Ectodermal cell (in vitro differentiated cells): ENCODE results near the gene MYO15B.

Experiments used
- H3K27ac ChIP-seq: 2 replicates; pipeline ENCODE4 v1.7.0; 2013; ENCODE audit warnings: mild to moderate bottlenecking, low read depth, low read length; ENCODE audit not compliant: insufficient read depth, poor library complexity, severe bottlenecking
- H3K27me3 ChIP-seq: 2 replicates; pipeline ENCODE4 v1.7.0; 2013; ENCODE audit warnings: mild to moderate bottlenecking, low read length; ENCODE audit not compliant: insufficient read depth, control insufficient read depth, poor library complexity, severe bottlenecking
- H3K36me3 ChIP-seq: one replicate; pipeline ENCODE4 v1.7.0; 2013; ENCODE audit warnings: low read length; ENCODE audit not compliant: control insufficient read depth, insufficient read depth
- H3K4me1 ChIP-seq: one replicate; pipeline ENCODE4 v1.7.0; 2013; ENCODE audit warnings: low read length; ENCODE audit not compliant: control insufficient read depth, insufficient read depth
- H3K4me3 ChIP-seq: 2 replicates; pipeline ENCODE4 v1.7.0; 2013; ENCODE audit warnings: low read depth, low read length, control low read depth; ENCODE audit not compliant: insufficient read depth
- H3K9me3 ChIP-seq: 2 replicates; pipeline ENCODE4 v1.7.0; 2013; ENCODE audit warnings: mild to moderate bottlenecking, low read length, moderate library complexity; ENCODE audit not compliant: control insufficient read depth
- WGBS, 2 experiments: methylation state at CpG; one replicate each; pipeline ENCODE4 v1.1.7; 2013; ENCODE audit warnings: missing lambda C conversion rate in 2 of 2; 5-methylcytosine and 5-hydroxymethylcytosine counted together

MYO15B gene

DNA sequence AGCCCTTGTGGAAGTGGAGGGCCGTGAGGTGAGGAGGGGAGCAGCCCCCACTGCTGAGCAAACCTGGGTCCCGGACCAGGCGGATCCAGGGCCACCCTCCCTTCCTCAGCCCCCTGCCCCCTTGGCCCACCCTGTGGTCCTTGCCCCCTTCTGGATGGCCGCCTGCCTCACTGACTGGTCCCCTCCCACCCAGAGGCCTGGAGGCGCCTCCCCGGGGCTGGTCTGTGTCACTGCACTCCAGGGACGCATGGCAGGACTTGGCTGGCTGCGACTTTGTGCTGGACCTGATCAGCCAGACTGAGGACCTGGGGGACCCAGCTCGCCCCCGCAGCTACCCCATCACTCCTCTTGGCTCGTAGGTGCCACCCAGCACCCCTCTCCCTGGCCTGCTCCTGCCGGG, 26.4 kb downstream of the MYO15B start:
- no peaks in the 10 kb centered on the region for H3K27me3 ChIP-seq

DNA sequence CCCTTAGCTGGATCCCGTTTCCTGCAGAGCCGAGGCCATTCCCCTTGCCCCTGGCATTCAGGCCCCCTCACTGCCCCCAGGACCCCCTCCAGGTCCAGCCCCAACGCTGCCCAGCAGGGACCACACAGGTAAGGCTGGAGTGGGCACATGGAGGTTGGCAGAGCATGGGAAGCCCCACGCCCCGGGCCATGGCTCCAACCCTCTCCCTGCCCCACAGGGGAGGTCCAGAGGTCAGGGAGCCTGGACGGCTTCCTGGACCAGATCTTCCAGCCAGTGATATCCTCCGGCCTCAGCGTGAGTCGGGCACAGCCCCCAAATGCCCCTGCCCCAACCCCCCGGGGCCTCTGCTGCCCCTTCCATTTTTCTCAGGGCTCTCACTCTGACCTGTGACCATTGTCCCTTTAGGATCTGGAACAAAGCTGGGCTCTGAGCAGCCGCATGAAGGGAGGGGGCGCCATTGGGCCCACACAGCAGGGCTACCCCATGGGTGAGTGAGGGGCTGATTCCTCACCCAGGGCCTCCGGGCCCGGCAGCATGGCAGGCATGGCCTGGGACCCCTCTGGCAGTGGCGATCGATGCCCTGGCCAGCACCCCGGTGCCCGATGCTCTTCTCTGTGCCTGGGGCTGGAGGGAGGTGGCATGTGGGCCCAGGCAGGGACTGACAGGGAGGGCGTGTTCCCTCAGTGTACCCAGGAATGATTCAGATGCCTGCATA, 27.1 kb downstream of the MYO15B start:
- no peaks in the 10 kb centered on the region for H3K36me3 ChIP-seq
- H3K4me1 ChIP-seq, result peaks cover 13% of the 10 kb centered on the region
- H3K27me3 ChIP-seq, result no peaks in the 10 kb centered on the region
- H3K9me3 ChIP-seq, result no peaks in the 10 kb centered on the region
- H3K27ac ChIP-seq, result no peak overlapping the region
- WGBS, 2 experiments, result 84% methylated on average over 19 of the region's 19 CpGs
- no peak overlapping the region for H3K4me3 ChIP-seq

More for the DNA sequence above, 26.4 kb downstream of the MYO15B start:
- WGBS, 2 experiments, result 85 to 87% methylated on average over 12 of the region's 12 CpGs
- no peak overlapping the region for H3K27ac ChIP-seq
- H3K9me3 ChIP-seq, result no peaks in the 10 kb centered on the region
- no peak overlapping the region for H3K4me3 ChIP-seq
- no peaks in the 10 kb centered on the region for H3K36me3 ChIP-seq
- H3K4me1 ChIP-seq, result peaks cover 13% of the 10 kb centered on the region

DNA sequence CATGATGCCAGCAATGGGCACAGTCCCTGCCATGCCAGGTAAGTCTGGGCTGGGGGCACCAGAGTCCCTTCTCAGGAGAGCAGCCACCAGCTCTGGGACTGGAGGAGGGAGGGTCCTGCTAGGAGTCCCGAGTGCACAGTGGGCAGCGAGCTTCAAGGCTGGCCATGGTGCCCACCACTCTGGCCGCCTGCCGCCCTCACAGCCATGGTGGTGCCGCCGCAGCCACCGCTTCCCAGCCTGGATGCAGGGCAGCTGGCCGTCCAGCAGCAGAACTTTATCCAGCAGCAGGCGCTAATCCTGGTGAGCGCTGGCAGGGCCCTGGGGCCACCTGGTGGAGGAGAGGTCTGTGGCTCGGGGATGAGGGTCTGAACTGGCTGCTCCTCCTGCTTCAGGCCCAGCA, 27.7 kb downstream of the MYO15B start:
- Histone ChIP-seq H3K4me1 (peaks cover 13% of the 10 kb centered on the region), H3K27ac (no peak overlapping the region), H3K4me3 (no peak overlapping the region), H3K36me3 (no peaks in the 10 kb centered on the region), H3K9me3 (no peaks in the 10 kb centered on the region), H3K27me3 (no peaks in the 10 kb centered on the region)
- 86% methylated on average over 11 of the region's 11 CpGs for WGBS, 2 experiments

DNA sequence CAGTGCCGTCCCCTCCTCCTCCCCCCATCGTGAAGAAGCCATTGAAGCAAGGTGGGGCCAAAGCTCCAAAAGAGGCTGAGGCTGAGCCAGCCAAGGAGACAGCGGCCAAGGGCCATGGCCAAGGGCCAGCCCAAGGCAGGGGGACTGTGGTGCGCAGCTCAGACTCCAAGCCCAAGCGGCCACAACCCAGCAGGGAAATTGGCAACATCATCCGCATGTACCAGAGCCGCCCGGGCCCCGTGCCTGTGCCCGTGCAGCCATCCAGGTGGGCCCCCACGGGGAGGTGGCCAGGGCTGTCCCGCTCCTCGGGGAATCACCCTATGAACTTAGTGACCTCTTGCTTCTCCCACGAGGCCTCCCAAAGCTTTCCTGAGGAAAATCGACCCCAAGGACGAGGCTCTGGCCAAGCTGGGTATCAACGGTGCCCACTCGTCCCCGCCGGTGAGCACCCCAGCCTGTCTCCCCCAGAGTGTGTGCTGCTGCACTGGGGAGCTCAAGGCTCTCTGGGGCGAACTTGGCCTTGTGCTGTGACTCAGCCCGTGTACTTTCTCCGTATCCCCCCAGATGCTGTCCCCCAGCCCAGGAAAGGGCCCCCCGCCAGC, 29.0 kb downstream of the MYO15B start:
- Histone ChIP-seq H3K4me1 (peaks cover 13% of the 10 kb centered on the region), H3K4me3 (no peak overlapping the region), H3K27ac (no peak overlapping the region), H3K9me3 (no peaks in the 10 kb centered on the region), H3K36me3 (no peaks in the 10 kb centered on the region), H3K27me3 (no peaks in the 10 kb centered on the region)
- 94 to 95% methylated on average over 24 of the region's 24 CpGs for WGBS, 2 experiments

DNA sequence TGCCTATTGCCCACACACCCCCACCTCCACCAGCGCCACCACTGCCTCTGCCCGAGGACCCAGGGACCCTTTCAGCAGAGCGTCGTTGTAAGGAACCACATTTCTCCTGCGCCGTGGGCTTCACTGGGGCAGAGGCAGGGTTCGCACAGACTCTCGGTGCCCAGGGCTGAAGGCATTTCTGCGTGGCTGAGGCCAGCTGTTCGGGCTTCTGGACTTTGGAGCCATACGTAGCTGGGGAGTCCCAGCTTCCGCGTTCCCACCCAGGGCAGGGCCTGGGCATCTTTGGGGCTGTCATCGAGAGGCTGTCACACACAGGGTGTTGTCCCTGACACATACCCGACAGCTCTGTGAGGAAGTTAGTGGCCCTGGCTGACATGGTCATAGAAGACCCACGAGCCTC, 29.6 kb downstream of the MYO15B start:
- no peaks in the 10 kb centered on the region for H3K27me3 ChIP-seq
- H3K9me3 ChIP-seq, result no peaks in the 10 kb centered on the region
- no peak overlapping the region for H3K27ac ChIP-seq
- peaks cover 13% of the 10 kb centered on the region for H3K4me1 ChIP-seq
- H3K4me3 ChIP-seq, result no peak overlapping the region
- H3K36me3 ChIP-seq, result no peaks in the 10 kb centered on the region
- WGBS, 2 experiments, result 93% methylated on average over 16 of the region's 16 CpGs

DNA sequence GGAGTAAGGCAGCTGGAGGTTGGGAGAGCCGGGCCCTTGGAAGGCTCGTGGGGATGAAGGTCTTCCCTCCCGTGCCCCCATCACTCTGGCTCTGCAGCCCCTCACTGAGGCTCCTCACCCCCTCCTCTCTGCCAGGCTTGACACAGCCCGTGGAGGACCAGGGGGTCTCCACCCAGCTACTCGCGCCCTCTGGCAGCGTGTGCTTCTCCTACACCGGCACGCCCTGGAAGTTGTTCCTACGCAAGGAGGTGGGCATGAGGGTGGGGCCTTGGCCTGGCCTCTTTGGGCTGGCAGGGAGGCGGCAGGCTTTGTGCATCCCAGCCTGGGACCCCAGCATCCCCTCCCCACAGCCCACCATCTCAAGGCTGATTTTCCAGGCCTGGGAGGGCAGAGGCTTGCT, 30.1 kb downstream of the MYO15B start:
- 89 to 90% methylated on average over 11 of the region's 11 CpGs for WGBS, 2 experiments
- Histone ChIP-seq H3K9me3 (no peaks in the 10 kb centered on the region), H3K36me3 (no peaks in the 10 kb centered on the region), H3K4me3 (no peak overlapping the region), H3K4me1 (peaks cover 13% of the 10 kb centered on the region), H3K27ac (no peak overlapping the region), H3K27me3 (no peaks in the 10 kb centered on the region)

DNA sequence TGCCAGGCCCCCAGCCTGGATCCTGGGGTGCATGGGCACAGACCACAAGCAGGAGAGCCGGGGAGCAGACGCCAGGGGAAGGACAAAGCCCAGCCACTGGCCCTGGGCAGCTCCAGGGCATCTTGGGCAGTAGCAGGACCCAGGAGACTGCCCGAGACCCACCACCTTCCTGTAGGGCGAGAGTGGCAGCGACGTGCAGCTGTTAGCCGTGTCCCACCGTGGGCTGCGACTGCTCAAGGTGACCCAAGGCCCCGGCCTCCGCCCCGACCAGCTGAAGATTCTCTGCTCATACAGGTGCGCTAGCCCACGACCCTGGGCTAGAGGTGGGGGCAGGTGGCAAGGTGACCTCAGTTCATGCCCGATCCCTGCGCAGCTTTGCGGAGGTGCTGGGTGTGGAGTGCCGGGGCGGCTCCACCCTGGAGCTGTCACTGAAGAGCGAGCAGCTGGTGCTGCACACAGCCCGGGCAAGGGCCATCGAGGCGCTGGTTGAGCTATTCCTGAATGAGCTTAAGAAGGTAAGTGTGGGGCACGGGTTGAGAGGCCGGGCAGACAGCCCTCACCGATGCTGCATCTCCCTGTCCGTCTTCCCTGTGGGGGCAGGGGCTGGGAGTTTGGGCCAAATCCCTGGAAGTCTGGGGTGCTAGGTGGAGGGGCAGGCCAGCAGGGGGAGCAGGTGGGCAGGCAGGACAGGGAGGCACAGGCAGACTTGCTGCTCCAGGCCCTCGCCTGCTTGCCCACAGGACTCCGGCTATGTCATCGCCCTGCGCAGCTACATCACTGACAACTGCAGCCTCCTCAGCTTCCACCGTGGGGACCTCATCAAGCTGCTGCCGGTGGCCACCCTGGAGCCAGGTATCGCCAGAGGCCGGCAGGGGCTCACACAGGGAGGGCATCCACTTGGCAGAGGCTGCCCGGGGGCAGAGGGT, 32.2 kb downstream of the MYO15B start:
- Histone ChIP-seq H3K4me3 (no peak overlapping the region), H3K27ac (no peak overlapping the region)
- WGBS, 2 experiments, result 78 to 79% methylated on average over 36 of the region's 36 CpGs

DNA sequence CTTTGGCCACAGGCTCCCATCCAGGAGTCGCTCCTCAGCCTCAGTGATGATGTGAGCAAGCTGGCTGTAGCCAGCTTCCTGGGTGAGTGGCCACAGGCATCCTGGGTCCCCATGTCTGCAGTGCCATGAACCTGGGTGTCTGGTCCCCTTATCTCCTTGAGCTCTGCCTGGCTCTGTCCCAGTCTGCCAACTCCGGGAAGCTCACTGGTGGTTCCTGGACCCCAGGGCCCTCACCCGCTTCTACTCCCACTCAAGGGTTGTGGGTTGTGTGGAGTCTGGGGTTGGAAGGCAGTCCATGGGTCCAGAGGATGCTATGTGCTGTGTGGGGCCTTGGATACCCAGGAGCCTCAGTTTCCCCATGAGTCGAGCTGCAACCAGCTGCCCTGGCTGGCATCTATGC, 33.9 kb downstream of the MYO15B start:
- H3K36me3 ChIP-seq, result no peaks in the 10 kb centered on the region
- no peak overlapping the region for H3K4me3 ChIP-seq
- no peaks in the 10 kb centered on the region for H3K4me1 ChIP-seq
- 94 to 95% methylated on average over 4 of the region's 4 CpGs for WGBS, 2 experiments
- no peaks in the 10 kb centered on the region for H3K27me3 ChIP-seq
- H3K27ac ChIP-seq, result no peak overlapping the region
- H3K9me3 ChIP-seq, result no peaks in the 10 kb centered on the region

More for the DNA sequence above, 32.2 kb downstream of the MYO15B start:
- Histone ChIP-seq H3K36me3 (no peaks in the 10 kb centered on the region), H3K9me3 (no peaks in the 10 kb centered on the region), H3K27me3 (no peaks in the 10 kb centered on the region), H3K4me1 (peaks cover under 1% of the 10 kb centered on the region)

DNA sequence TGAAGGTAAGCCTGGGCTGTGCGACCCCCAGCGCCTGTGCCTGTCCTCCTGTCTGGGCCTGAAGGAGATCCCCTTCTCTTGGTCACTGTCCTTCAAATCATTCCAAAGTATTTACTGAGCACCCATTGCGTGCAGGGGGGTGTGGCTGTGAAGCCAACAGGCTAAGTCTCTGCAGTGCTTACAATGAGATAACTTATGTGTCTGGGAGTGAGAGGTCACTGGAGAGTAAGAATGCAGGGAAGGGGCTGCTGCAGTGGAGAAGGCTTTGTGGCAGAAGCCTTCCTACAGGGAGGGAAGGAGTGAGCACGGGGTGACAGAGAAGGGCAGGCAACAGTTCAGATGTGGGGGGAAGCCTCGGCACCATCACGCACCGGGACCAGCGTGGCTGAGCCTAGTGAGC, 34.5 kb downstream of the MYO15B start:
- 85 to 87% methylated on average over 8 of the region's 8 CpGs for WGBS, 2 experiments
- H3K4me1 ChIP-seq, result no peaks in the 10 kb centered on the region

DNA sequence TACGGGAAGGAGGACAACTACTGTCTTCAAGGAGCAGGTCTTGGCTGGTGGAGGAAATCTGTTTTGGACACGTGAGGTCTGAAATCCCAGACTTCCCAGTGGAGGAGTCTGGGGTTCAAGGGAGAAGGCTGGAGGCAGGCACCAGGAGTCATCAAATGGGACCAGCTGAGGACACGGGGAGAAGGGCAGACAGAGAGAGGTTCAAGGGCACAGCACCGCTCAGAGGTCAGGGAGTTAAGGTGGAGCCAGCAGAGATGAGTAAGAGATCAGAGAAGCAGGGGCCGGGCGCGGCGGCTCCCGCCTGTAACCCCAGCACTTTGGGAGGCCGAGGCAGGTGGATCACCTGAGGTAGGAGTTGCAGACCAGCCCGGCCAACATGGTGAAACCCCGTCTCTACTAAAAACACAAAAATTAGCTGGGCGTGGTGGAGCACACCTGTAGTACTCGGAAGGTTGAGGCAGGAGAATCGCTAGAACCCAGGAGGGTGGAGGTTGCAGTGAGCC, 35.2 kb downstream of the MYO15B start:
- Histone ChIP-seq H3K4me1 (no peaks in the 10 kb centered on the region), H3K4me3 (no peak overlapping the region), H3K27me3 (no peaks in the 10 kb centered on the region), H3K27ac (no peak overlapping the region), H3K36me3 (no peaks in the 10 kb centered on the region), H3K9me3 (no peaks in the 10 kb centered on the region)
- WGBS, 2 experiments, result 84 to 92% methylated on average over 15 of the region's 15 CpGs

More for the DNA sequence above, 34.5 kb downstream of the MYO15B start:
- H3K9me3 ChIP-seq, result no peaks in the 10 kb centered on the region
- no peaks in the 10 kb centered on the region for H3K27me3 ChIP-seq
- H3K27ac ChIP-seq, result no peak overlapping the region
- no peaks in the 10 kb centered on the region for H3K36me3 ChIP-seq
- H3K4me3 ChIP-seq, result no peak overlapping the region
